ENCODE measurements around the gene SQSTM1. TPM values are rescaled to one million over a fixed set of nuclear protein-coding genes. Genes with fewer than 3 reads are reported as not detected.

SQSTM1 gene
- total and polyA plus RNA-seq, 2 of the 8 experiments (the other 6 are each of a cell fraction or from before 2014, with no cell fraction given) = 78.6 to 110 TPM

DNA sequence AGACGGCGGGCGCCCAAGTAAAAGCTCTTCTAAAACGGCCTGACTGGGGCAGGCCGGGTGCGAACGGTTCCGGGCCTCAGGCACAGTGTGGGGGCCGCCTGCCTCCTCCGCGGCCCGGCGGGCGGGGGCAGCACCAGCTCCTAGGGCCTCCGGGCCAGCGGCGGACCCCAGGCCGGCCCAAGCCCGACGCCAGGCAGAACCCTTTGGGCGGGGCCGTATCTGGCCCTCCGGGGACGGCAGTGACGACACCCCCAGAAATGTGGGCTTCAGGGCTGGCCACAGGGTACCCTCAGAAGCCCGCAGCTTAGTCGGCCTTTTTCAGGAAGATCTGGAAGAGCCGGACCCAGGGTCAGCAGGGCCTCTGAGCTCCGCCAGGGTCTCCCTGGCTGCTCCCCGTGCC, 23.0 kb upstream of the SQSTM1 start:
- ChIA-PET CTCF (ENCODE audit: partially characterized antibody) (interaction anchor here (1.1 to 2.4 kb wide), 7 partner anchors 10 to 129 kb away, joined by 3 to 6 read pairs (median 5); partner anchors contain the start of gene SQSTM1), POLR2A (ENCODE audit: partially characterized antibody) (interaction anchor here (0.9 to 16.9 kb wide), 10 partner anchors 9 to 66 kb away, joined by 3 to 207 read pairs (median 4); partner anchors contain the start of genes MGAT4B and SQSTM1)
- no peak overlapping the region for H2AK5ac ChIP-seq (ENCODE audit: low read depth, low read length)
- peaks cover 0 to 22% (median 18%) of the 10 kb centered on the region in 4 experiments; a peak in 5 of 7 replicates for H3K4me1 ChIP-seq (replicated peaks in 1 of 4; ENCODE audit: control insufficient read depth in 3 of 4, insufficient read depth in 4 of 4, low read length in 3 of 4)
- no peak overlapping the region for H3K4me2 ChIP-seq (ENCODE audit: insufficient read depth in 1 of 2, low read depth in 2 of 2, low read length in 2 of 2)
- H3K36me3 ChIP-seq (ENCODE audit: control insufficient read depth in 2 of 4, insufficient read depth in 4 of 4, low read length in 3 of 4) = peaks cover 12 to 31% (median 27%) of the 10 kb centered on the region in 4 experiments
- peaks cover 0 to 2% (median 0%) of the 10 kb centered on the region in 4 experiments; a peak in 1 of 7 replicates for H3K27me3 ChIP-seq (replicated peaks in 1 of 4; ENCODE audit: control insufficient read depth in 3 of 4, extremely low read depth in 1 of 4, insufficient read depth in 3 of 4, low read length in 3 of 4)
- TF ChIP-seq EGR1 (IDR thresholded peaks at IDR 0.05; ENCODE audit: borderline replicate concordance, low read depth, low read length) (no peak), HDAC2 (IDR thresholded peaks at IDR 0.05; ENCODE audit: borderline replicate concordance in 1 of 2, low read depth in 2 of 2, low read length in 2 of 2) (no peak), SAP30 (IDR thresholded peaks at IDR 0.05; ENCODE audit: insufficient read depth, insufficient replicate concordance, low read length) (no peak), POLR2AphosphoS5 (IDR thresholded peaks at IDR 0.05; ENCODE audit: low read depth, low read length) (no peak)
- TF ChIP-seq, protein P1, sequence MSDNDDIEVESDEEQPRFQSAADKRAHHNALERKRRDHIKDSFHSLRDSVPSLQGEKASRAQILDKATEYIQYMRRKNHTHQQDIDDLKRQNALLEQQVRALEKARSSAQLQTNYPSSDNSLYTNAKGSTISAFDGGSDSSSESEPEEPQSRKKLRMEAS (IDR thresholded peaks at IDR 0.05) = no peak
- TF ChIP-seq, protein P2, sequence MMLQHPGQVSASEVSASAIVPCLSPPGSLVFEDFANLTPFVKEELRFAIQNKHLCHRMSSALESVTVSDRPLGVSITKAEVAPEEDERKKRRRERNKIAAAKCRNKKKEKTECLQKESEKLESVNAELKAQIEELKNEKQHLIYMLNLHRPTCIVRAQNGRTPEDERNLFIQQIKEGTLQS (IDR thresholded peaks at IDR 0.05; ENCODE audit: insufficient read depth, low read depth, low read length) = no peak
- H3K9ac ChIP-seq (replicated peaks in 1 of 4; ENCODE audit: extremely low read depth in 1 of 4, low read depth in 3 of 4, low read length in 3 of 4) = no peak overlapping the region
- no peak overlapping the region for H2BK120ac ChIP-seq (replicated peaks; ENCODE audit: low read depth, low read length)
- H2AFZ ChIP-seq (ENCODE audit: low read length) = no peak overlapping the region
- H3K79me2 ChIP-seq (ENCODE audit: control insufficient read depth in 1 of 2, insufficient read depth in 2 of 2, low read length in 2 of 2) = no peaks in the 10 kb centered on the region
- H2BK15ac ChIP-seq (ENCODE audit: low read length) = no peak overlapping the region
- H4K91ac ChIP-seq (replicated peaks; ENCODE audit: insufficient read length, low read length) = no peak overlapping the region
- DNase-seq (ENCODE audit: low read depth in 1 of 2, low spot score in 2 of 2) = no peak
- no peak overlapping the region for H3K56ac ChIP-seq (replicated peaks; ENCODE audit: insufficient read length, low read depth, low read length)
- no peak overlapping the region for H3K14ac ChIP-seq (ENCODE audit: insufficient read length)
- 93% methylated on average over 28 of the region's 30 CpGs; no CpG with 5 or more reads in 1 of the 2 experiments for WGBS, 2 experiments (ENCODE audit: extremely low coverage in 1 of 2, insufficient coverage in 1 of 2, insufficient read length in 1 of 2, insufficient replicate concordance in 2 of 2, low coverage in 1 of 2, low lambda C conversion rate in 2 of 2, missing lambda C conversion rate in 1 of 2)
- no peak overlapping the region for H2BK5ac ChIP-seq (ENCODE audit: low read depth, low read length)
- no peak overlapping the region for H3K4ac ChIP-seq (replicated peaks; ENCODE audit: insufficient read length, low read depth, low read length)
- no peak overlapping the region for H2BK20ac ChIP-seq (ENCODE audit: low read length)
- H4K5ac ChIP-seq (ENCODE audit: insufficient read length, low read depth, low read length) = no peak overlapping the region
- peaks cover 8 to 21% of the 10 kb centered on the region in 2 experiments for H4K20me1 ChIP-seq (replicated peaks in 1 of 2; ENCODE audit: control insufficient read depth in 1 of 2, insufficient read depth in 2 of 2, low read length in 2 of 2)
- H3K23me2 ChIP-seq (ENCODE audit: low read depth, low read length) = peaks cover 7% of the 10 kb centered on the region
- H3K23ac ChIP-seq (ENCODE audit: insufficient read length) = no peak overlapping the region
- no peak overlapping the region for H3K4me3 ChIP-seq (ENCODE audit: extremely low read depth in 1 of 4, insufficient read depth in 2 of 4, low read depth in 3 of 4, low read length in 4 of 4)
- H3K27ac ChIP-seq (ENCODE audit: low read depth, low read length) = no peak overlapping the region
- H3K9me3 ChIP-seq (ENCODE audit: insufficient read depth in 2 of 2, low read depth in 1 of 2, low read length in 1 of 2) = no peaks in the 10 kb centered on the region
- no peak overlapping the region for H3K18ac ChIP-seq (ENCODE audit: extremely low read depth, low read length)
- no peak overlapping the region for H2BK12ac ChIP-seq (ENCODE audit: low read depth, low read length)
- FAIRE-seq = no peak
- peak overlapping the region; percentile 74; the same call in 1 of the 2 replicates for H4K8ac ChIP-seq (ENCODE audit: extremely low read depth, insufficient read depth, low read length)
- no peaks in the 10 kb centered on the region for H3K79me1 ChIP-seq (ENCODE audit: low read depth, low read length)

All from H1 (cell line).